ENCODE data around the gene AKR1B1. TPM values are rescaled to one million over a fixed set of nuclear protein-coding genes. Genes with fewer than 3 reads are reported as not detected.

AKR1B1 gene
- total RNA-seq, 1 experiment from 2014 or later = 135 TPM

DNA sequence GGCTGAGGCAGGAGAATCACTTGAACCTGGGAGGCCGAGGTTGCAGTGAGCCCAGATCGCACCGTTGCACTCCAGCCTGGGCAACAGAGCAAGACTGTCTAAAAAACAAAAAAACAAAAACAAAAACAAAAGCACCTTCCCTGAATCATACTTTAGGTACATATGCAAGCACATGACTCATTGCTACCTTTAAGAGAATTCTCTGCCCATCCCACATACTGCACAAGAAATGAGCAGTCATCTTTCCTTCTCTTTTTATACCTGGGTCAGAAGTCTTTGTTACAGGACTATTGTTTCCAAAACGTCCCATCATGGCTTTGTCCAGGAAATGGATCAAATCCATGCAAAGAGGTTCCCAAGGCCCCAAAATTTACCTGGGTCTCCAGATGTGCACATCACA lies 47.0 kb upstream of the AKR1B1 start (continued):
- TF ChIP-seq, protein P1, sequence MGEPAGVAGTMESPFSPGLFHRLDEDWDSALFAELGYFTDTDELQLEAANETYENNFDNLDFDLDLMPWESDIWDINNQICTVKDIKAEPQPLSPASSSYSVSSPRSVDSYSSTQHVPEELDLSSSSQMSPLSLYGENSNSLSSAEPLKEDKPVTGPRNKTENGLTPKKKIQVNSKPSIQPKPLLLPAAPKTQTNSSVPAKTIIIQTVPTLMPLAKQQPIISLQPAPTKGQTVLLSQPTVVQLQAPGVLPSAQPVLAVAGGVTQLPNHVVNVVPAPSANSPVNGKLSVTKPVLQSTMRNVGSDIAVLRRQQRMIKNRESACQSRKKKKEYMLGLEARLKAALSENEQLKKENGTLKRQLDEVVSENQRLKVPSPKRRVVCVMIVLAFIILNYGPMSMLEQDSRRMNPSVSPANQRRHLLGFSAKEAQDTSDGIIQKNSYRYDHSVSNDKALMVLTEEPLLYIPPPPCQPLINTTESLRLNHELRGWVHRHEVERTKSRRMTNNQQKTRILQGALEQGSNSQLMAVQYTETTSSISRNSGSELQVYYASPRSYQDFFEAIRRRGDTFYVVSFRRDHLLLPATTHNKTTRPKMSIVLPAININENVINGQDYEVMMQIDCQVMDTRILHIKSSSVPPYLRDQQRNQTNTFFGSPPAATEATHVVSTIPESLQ (CRISPR knock-in tag; IDR thresholded peaks at IDR 0.05) = no peak
- TF ChIP-seq, protein P2, sequence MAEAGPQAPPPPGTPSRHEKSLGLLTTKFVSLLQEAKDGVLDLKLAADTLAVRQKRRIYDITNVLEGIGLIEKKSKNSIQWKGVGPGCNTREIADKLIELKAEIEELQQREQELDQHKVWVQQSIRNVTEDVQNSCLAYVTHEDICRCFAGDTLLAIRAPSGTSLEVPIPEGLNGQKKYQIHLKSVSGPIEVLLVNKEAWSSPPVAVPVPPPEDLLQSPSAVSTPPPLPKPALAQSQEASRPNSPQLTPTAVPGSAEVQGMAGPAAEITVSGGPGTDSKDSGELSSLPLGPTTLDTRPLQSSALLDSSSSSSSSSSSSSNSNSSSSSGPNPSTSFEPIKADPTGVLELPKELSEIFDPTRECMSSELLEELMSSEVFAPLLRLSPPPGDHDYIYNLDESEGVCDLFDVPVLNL (CRISPR knock-in tag; IDR thresholded peaks at IDR 0.05; ENCODE audit: borderline replicate concordance, low read depth) = no peak
- TF ChIP-seq, protein P3, sequence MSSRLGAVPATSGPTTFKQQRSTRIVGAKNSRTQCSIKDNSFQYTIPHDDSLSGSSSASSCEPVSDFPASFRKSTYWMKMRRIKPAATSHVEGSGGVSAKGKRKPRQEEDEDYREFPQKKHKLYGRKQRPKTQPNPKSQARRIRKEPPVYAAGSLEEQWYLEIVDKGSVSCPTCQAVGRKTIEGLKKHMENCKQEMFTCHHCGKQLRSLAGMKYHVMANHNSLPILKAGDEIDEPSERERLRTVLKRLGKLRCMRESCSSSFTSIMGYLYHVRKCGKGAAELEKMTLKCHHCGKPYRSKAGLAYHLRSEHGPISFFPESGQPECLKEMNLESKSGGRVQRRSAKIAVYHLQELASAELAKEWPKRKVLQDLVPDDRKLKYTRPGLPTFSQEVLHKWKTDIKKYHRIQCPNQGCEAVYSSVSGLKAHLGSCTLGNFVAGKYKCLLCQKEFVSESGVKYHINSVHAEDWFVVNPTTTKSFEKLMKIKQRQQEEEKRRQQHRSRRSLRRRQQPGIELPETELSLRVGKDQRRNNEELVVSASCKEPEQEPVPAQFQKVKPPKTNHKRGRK (CRISPR knock-in tag; IDR thresholded peaks at IDR 0.05; ENCODE audit: borderline replicate concordance) = no peak
- TF ChIP-seq FOXJ3 (CRISPR knock-in tag; IDR thresholded peaks at IDR 0.05; ENCODE audit: borderline replicate concordance) (no peak), ZNF423 (CRISPR knock-in tag; IDR thresholded peaks at IDR 0.05) (no peak)

DNA sequence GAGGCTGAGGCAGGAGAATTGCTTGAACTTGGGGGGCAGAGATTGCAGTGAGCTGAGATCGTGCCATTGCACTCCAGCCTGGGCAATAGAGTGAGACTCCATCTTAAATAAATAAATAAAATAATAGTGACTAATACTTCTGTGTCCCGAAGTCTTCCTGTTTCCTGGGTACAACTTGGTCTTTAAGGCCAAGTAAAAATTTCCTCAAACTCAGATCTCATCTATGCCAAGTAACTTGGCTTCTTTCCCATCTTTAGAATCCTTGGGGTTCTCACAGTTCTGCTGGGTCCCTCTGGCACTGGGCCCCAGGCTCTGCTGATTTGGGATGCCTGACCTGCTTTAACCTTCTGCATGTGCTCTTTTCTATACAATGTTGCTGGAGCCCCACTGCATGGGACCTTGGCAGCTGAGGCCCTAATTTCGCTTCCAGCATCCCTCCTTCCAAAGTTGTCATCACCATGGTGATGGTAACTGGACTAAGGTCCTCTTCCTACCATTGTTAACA lies 45.8 kb upstream of the AKR1B1 start:
- Mint-ChIP-seq H3K4me3 (no peak overlapping the region), H3K9me3 (no peaks in the 10 kb centered on the region), H3K27ac (no peak overlapping the region), H3K36me3 (no peaks in the 10 kb centered on the region), H3K4me1 (peaks cover 7% of the 10 kb centered on the region), H3K27me3 (ENCODE audit: low read depth) (no peaks in the 10 kb centered on the region; the same call in 1 of the 2 replicates)
- DNase-seq (ENCODE audit: low spot score) (no peak), ATAC-seq (no peak)
- TF ChIP-seq, protein P4, sequence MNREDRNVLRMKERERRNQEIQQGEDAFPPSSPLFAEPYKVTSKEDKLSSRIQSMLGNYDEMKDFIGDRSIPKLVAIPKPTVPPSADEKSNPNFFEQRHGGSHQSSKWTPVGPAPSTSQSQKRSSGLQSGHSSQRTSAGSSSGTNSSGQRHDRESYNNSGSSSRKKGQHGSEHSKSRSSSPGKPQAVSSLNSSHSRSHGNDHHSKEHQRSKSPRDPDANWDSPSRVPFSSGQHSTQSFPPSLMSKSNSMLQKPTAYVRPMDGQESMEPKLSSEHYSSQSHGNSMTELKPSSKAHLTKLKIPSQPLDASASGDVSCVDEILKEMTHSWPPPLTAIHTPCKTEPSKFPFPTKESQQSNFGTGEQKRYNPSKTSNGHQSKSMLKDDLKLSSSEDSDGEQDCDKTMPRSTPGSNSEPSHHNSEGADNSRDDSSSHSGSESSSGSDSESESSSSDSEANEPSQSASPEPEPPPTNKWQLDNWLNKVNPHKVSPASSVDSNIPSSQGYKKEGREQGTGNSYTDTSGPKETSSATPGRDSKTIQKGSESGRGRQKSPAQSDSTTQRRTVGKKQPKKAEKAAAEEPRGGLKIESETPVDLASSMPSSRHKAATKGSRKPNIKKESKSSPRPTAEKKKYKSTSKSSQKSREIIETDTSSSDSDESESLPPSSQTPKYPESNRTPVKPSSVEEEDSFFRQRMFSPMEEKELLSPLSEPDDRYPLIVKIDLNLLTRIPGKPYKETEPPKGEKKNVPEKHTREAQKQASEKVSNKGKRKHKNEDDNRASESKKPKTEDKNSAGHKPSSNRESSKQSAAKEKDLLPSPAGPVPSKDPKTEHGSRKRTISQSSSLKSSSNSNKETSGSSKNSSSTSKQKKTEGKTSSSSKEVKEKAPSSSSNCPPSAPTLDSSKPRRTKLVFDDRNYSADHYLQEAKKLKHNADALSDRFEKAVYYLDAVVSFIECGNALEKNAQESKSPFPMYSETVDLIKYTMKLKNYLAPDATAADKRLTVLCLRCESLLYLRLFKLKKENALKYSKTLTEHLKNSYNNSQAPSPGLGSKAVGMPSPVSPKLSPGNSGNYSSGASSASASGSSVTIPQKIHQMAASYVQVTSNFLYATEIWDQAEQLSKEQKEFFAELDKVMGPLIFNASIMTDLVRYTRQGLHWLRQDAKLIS (CRISPR knock-in tag; IDR thresholded peaks at IDR 0.05; ENCODE audit: borderline replicate concordance) = no peak
- TF ChIP-seq, protein P5, sequence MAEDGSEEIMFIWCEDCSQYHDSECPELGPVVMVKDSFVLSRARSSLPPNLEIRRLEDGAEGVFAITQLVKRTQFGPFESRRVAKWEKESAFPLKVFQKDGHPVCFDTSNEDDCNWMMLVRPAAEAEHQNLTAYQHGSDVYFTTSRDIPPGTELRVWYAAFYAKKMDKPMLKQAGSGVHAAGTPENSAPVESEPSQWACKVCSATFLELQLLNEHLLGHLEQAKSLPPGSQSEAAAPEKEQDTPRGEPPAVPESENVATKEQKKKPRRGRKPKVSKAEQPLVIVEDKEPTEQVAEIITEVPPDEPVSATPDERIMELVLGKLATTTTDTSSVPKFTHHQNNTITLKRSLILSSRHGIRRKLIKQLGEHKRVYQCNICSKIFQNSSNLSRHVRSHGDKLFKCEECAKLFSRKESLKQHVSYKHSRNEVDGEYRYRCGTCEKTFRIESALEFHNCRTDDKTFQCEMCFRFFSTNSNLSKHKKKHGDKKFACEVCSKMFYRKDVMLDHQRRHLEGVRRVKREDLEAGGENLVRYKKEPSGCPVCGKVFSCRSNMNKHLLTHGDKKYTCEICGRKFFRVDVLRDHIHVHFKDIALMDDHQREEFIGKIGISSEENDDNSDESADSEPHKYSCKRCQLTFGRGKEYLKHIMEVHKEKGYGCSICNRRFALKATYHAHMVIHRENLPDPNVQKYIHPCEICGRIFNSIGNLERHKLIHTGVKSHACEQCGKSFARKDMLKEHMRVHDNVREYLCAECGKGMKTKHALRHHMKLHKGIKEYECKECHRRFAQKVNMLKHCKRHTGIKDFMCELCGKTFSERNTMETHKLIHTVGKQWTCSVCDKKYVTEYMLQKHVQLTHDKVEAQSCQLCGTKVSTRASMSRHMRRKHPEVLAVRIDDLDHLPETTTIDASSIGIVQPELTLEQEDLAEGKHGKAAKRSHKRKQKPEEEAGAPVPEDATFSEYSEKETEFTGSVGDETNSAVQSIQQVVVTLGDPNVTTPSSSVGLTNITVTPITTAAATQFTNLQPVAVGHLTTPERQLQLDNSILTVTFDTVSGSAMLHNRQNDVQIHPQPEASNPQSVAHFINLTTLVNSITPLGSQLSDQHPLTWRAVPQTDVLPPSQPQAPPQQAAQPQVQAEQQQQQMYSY (CRISPR knock-in tag; IDR thresholded peaks at IDR 0.05) = no peak
- TF ChIP-seq ZNF671 (CRISPR knock-in tag; IDR thresholded peaks at IDR 0.05) (no peak), NR1H2 (CRISPR knock-in tag; IDR thresholded peaks at IDR 0.05) (no peak), FOXP1 (CRISPR knock-in tag; IDR thresholded peaks at IDR 0.05; ENCODE audit: borderline replicate concordance) (no peak), ETV6 (CRISPR knock-in tag; IDR thresholded peaks at IDR 0.05) (no peak), ZNF121 (CRISPR knock-in tag; IDR thresholded peaks at IDR 0.05) (no peak), ZNF138 (CRISPR knock-in tag; conservative IDR thresholded peaks at IDR 0.05) (no peak), JUN (CRISPR knock-in tag; IDR thresholded peaks at IDR 0.05) (no peak), ESRRA (CRISPR knock-in tag; IDR thresholded peaks at IDR 0.05; ENCODE audit: borderline replicate concordance) (no peak), NR2C2 (CRISPR knock-in tag; IDR thresholded peaks at IDR 0.05) (no peak)
- TF ChIP-seq, protein P6, sequence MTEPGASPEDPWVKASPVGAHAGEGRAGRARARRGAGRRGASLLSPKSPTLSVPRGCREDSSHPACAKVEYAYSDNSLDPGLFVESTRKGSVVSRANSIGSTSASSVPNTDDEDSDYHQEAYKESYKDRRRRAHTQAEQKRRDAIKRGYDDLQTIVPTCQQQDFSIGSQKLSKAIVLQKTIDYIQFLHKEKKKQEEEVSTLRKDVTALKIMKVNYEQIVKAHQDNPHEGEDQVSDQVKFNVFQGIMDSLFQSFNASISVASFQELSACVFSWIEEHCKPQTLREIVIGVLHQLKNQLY (CRISPR knock-in tag; IDR thresholded peaks at IDR 0.05) = no peak
- POLR2A ChIA-PET = no interaction called here
- CTCF ChIA-PET = no interaction called here
